Ectodermal cell (in vitro differentiated cells): ENCODE data around the gene UQCRC1.
A peak's percentile ranks its signal among the peaks of the same experiment; 100 is the strongest.

Experiments
- H3K27ac ChIP-seq: 2 replicates; pipeline ENCODE4 v1.7.0; 2013; ENCODE audit warnings: mild to moderate bottlenecking, low read depth, low read length; ENCODE audit not compliant: insufficient read depth, poor library complexity, severe bottlenecking
- H3K27me3 ChIP-seq: 2 replicates; pipeline ENCODE4 v1.7.0; 2013; ENCODE audit warnings: mild to moderate bottlenecking, low read length; ENCODE audit not compliant: insufficient read depth, control insufficient read depth, poor library complexity, severe bottlenecking
- H3K36me3 ChIP-seq: one replicate; pipeline ENCODE4 v1.7.0; 2013; ENCODE audit warnings: low read length; ENCODE audit not compliant: control insufficient read depth, insufficient read depth
- H3K4me1 ChIP-seq: one replicate; pipeline ENCODE4 v1.7.0; 2013; ENCODE audit warnings: low read length; ENCODE audit not compliant: control insufficient read depth, insufficient read depth
- H3K4me3 ChIP-seq: 2 replicates; pipeline ENCODE4 v1.7.0; 2013; ENCODE audit warnings: low read depth, low read length, control low read depth; ENCODE audit not compliant: insufficient read depth
- H3K9me3 ChIP-seq: 2 replicates; pipeline ENCODE4 v1.7.0; 2013; ENCODE audit warnings: mild to moderate bottlenecking, low read length, moderate library complexity; ENCODE audit not compliant: control insufficient read depth
- WGBS, 2 experiments: methylation state at CpG; one replicate each; pipeline ENCODE4 v1.1.7; 2013; ENCODE audit warnings: missing lambda C conversion rate in 2 of 2; 5-methylcytosine and 5-hydroxymethylcytosine counted together

Gene UQCRC1

DNA sequence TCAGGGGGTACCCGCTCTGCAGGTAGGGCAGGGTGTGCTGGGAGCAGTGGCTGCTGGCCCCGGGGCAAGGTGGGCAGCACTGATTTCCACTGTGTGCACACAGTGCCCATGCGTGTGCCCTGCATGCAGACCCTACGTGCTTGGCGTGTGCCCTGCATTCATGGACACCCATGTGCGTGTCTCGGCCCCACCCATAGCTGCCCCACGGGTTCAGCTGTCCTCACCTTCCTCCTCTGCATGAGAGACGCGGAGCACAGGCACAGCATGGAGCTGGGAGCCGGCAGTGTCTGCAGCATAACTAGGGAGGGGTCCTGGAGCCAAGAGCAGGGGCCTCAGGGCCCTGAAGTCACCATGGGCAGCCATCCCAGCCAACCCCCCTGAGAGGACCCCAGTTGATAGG, 44.3 kb downstream of the UQCRC1 start:
- no peaks in the 10 kb centered on the region for H3K36me3 ChIP-seq
- H3K4me3 ChIP-seq = no peak overlapping the region
- peaks cover 27% of the 10 kb centered on the region for H3K4me1 ChIP-seq
- H3K27ac ChIP-seq = no peak overlapping the region
- 92 to 95% methylated on average over 11 of the region's 11 CpGs for WGBS, 2 experiments
- no peaks in the 10 kb centered on the region for H3K27me3 ChIP-seq
- H3K9me3 ChIP-seq = no peaks in the 10 kb centered on the region

DNA sequence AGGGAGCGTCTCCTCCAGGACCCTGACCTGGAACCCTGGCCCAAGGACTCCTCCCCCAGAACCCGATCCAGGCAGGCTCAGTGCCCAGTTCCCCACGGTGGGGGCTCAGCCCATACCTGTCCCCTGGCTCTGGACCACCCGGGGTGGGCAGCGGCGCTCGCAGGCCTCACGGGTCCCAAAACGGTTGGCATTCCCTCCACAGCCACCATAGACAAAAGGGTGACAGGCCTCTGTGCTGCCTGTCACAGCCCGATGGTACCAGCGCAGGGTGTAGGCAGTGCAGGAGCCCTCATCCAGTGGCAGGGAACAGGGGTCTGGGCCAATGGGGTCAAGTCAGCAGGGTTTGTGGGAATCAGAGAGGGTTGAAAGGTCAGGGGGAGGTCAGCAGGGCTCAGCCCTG, 44.8 kb downstream of the UQCRC1 start:
- H3K27me3 ChIP-seq = no peaks in the 10 kb centered on the region
- H3K27ac ChIP-seq = no peak overlapping the region
- WGBS, 2 experiments = 91 to 95% methylated on average over 11 of the region's 11 CpGs
- peaks cover 32% of the 10 kb centered on the region for H3K4me1 ChIP-seq
- no peaks in the 10 kb centered on the region for H3K9me3 ChIP-seq
- H3K4me3 ChIP-seq = no peak overlapping the region
- H3K36me3 ChIP-seq = no peaks in the 10 kb centered on the region

DNA sequence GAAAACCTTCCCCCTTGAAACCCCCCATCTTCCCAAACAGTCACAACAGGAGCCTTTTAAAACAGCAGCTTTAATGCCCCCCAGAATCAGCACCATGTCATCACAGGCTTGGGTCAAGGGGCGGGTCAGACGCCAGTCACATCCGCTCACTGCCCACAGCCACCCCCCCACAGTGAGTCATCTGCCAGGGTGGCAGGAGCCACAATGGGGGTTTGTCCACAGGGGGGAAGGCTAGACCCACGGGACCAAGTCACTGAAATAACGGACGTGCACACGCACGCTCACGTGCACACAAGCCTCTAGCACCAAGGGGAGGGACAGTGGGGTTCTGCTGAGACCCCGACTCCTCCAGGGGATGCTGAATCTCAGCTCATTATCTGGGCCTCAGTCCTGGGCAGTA, 45.4 kb downstream of the UQCRC1 start:
- 90% methylated on average over 10 of the region's 10 CpGs for WGBS, 2 experiments
- Histone ChIP-seq H3K27me3 (no peaks in the 10 kb centered on the region), H3K9me3 (no peaks in the 10 kb centered on the region), H3K4me1 (peaks cover 33% of the 10 kb centered on the region), H3K27ac (no peak overlapping the region), H3K4me3 (no peak overlapping the region), H3K36me3 (no peaks in the 10 kb centered on the region)

DNA sequence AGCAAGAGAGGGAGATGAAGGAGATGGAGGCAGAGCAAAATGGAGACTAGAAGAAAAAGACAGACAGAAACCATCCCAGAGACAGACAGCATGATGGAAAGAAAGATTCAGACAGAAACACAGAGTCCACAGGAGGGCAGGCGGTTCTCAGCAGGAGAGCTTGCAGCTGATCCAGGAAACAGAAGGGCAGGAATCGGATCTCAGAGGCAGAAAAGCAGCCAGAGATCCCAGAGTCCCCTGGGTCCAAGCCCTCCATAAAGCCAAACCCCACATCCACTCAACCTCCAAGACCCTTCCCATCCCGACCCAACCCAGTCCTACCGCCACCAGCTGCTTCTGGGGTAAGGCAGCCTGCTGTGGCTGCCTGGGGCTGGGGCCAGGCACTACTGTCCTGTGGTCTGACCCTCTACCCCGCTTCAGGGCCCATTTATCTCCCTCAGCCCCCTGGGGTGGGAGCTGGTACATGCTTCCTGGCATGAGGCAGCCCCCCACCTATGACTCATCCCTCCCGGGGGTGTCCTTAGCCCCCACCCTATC, 46.0 kb downstream of the UQCRC1 start, which contains the start of gene UCN2:
UCN2 (minus strand) TSS at position 400 of the 537 bp plus-strand sequence. CDS start 657 bp downstream, outside the sequence.
- Histone ChIP-seq H3K9me3 (no peaks in the 10 kb centered on the region), H3K36me3 (no peaks in the 10 kb centered on the region), H3K27ac (peak within 1 kb of the TSS; percentile 65), H3K27me3 (no peaks in the 10 kb centered on the region), H3K4me3 (no peak within 1 kb of the TSS), H3K4me1 (peaks cover 33% of the 10 kb centered on the region)
- 64 to 67% methylated on average over 6 of the region's 6 CpGs for WGBS, 2 experiments

DNA sequence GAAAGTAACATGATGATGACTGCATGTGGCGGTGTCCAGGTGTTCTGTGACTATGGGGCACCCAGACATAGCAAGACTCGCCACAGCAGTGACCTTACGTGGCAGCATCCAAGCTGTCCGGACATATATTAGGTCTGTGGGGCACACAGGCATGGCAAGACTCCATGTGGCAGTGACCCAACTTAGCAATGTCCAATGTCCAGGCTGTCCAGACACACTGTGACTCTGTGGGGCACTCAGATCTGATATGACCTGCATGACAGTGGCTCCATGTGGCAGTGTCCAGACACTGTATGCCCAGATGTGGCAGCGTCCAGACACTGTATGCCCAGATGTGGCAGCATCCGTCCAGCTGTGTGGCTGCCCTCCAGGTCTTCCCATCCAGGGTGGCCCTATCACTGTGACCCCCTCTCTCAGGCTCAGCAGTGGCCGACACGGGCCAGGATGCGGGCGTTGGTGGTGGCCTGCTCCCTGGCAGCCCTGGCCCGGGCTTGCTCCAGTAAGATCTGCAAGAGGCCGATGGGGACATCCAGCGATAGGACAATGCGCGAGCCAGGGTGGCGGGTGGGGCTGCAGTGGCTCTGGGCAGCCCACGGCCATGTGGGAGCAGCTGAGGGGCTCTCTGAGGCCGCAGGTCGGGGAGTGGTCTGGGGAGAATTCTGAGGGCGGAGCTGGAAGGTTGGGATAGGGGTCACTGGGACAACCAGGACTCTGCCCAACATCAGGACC, 46.9 kb downstream of the UQCRC1 start:
- Histone ChIP-seq H3K4me1 (peaks cover 33% of the 10 kb centered on the region), H3K36me3 (no peaks in the 10 kb centered on the region), H3K4me3 (no peak overlapping the region), H3K27me3 (no peaks in the 10 kb centered on the region), H3K9me3 (no peaks in the 10 kb centered on the region), H3K27ac (peak overlapping the region; percentile 65)
- WGBS, 2 experiments = 95% methylated on average over 20 of the region's 20 CpGs

DNA sequence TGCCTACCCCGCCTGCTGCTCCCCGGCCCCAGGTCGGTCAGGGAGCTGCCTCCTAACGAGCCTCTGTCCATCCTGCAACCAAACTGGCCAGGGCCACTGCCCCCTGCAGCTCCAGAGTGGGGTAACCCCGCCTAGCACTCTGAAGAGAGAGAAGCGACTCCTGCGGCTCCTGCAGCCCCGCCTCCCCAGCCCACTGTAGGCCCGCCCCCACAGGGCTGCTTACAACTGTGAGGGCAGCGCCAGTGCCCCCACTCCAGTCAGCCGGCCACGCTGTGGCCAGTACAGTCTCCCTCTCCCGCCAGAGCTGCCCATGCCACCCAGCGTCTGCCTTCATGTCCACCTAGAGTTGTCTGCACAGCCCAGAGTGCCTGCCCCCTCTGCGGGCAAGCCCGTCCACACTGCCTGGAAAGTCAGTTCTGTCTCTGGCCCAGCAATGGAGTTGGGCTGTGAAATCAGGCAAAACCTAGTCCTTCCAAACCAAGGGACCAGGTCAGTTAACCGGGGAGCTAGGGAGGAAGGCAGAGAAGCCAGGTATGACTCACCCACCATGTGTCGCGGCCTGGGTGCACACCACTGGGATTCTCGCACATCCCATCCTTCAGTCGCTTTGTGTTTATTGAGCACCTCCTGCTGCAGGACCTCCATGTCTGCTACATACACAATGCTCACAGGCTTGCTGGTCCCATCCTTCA, 48.3 kb downstream of the UQCRC1 start:
- H3K4me1 ChIP-seq = peaks cover 35% of the 10 kb centered on the region
- 39% methylated on average over 21 of the region's 21 CpGs for WGBS, 2 experiments
- H3K27ac ChIP-seq = no peak overlapping the region
- H3K9me3 ChIP-seq = no peaks in the 10 kb centered on the region
- no peaks in the 10 kb centered on the region for H3K27me3 ChIP-seq
- no peak overlapping the region for H3K4me3 ChIP-seq
- H3K36me3 ChIP-seq = no peaks in the 10 kb centered on the region

DNA sequence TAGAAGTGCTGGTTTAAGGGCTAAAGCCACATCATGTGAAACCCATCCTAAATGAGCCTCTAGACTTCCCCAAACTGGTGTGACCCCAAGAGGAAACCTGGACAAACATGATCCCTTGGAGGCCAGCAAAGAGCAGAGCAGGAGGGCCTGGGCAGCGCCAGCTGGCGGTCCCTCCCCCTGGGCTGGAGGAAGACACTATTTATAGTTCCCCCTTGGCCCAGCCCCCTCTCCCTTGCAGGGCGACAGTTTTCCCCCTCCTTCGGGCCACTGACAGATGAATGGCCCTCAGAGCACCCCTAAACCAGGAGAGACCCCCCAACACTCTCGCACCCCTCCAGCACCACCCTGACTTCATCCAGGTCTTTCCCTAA, 48.8 kb downstream of the UQCRC1 start:
- Histone ChIP-seq H3K27ac (no peak overlapping the region), H3K4me1 (peaks cover 38% of the 10 kb centered on the region), H3K4me3 (no peak overlapping the region), H3K9me3 (no peaks in the 10 kb centered on the region), H3K27me3 (no peaks in the 10 kb centered on the region), H3K36me3 (no peaks in the 10 kb centered on the region)
- WGBS, 2 experiments = 64 to 67% methylated on average over 5 of the region's 5 CpGs

DNA sequence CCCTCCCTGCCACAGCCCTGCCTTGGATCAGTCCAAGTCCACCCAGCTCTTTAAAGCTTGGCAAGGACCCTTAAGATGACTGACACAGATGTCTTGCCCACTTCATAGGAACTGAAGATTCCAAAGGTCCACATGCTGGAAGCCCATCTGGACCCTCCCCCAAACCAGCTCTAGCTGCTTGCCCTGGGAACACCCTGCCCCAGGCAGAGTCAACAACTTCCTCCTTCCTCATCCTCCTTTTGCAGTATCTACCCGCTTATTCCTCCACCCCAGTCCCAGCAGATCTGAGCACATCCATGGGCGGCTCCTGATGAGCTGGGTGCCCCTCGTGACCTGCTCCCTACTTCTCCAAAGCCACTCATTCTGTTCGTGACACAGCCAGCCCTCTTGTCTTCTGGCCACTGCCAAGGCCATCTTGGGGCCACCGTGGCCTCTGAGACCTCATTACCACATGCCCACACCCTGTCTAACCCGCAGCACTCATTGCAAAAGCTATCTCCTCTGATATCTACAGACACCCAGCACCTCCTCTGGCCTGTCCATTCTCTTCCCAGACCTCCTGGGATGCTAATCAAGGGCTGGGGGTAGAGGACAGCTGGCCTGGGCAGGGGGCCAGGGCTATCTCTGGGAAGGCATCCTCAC, 50.8 kb downstream of the UQCRC1 start:
- 85 to 87% methylated on average over 6 of the region's 6 CpGs for WGBS, 2 experiments
- Histone ChIP-seq H3K27ac (no peak overlapping the region), H3K4me1 (peaks cover 32% of the 10 kb centered on the region), H3K27me3 (no peaks in the 10 kb centered on the region), H3K9me3 (no peaks in the 10 kb centered on the region), H3K4me3 (no peak overlapping the region), H3K36me3 (no peaks in the 10 kb centered on the region)

DNA sequence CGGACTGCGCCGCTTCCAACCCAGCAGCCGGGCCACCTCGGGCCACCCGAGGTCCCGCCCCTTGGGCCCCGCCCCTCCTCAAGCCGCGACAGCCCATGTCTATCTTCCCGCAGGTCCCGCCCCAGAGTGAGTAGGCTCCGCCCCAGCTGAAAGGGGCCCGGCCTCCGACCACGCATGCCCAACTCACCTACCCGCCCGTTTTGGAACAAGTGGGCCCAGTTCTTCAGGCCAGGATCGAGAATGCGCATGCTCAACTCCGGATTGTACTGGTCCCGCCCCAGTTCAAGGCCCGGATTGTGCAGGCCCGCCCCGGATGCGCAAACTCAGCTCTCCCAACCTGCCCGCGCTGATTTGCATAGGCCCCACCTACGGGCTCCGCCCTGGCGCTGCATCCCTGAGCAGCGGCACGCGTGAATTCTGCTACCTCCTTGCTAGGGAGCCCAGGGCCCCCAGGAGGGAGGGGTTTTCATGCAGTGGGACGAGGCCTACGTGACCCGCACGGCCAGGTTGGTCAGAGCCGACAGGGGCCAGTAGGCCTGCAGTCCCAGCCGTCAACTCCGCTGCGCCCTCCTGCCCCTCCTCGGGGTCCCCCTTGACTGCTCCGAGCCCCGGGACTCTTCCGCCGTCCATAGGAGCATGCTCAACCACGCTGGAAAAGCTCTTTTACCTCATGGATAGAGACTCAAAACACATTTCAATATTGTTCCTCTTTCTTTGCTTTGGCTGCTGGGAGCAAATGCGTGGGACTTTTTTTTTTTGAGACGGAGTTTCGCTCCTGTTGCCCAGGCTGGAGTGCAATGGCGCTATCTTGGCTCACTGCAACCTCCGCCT, 52.4 kb downstream of the UQCRC1 start, which contains the start of gene PFKFB4:
PFKFB4 (minus strand) TSS at position 8 of the 831 bp plus-strand sequence. CDS start 26 bp downstream, outside the sequence.
- Histone ChIP-seq H3K36me3 (no peaks in the 10 kb centered on the region), H3K27ac (peak within 1 kb of the TSS; percentile 76)

More for the DNA sequence above, 52.4 kb downstream of the UQCRC1 start, which contains the start of gene PFKFB4:
- peak within 1 kb of the TSS; percentile 57 for H3K4me3 ChIP-seq
- 3 to 4% methylated on average over 53 of the region's 53 CpGs for WGBS, 2 experiments
- H3K9me3 ChIP-seq = no peaks in the 10 kb centered on the region
- H3K27me3 ChIP-seq = no peaks in the 10 kb centered on the region
- peaks cover 24% of the 10 kb centered on the region for H3K4me1 ChIP-seq
